Left lung (tissue), 10 donors: ENCODE results near the gene SLC30A2. TPM values are rescaled to one million over a fixed set of nuclear protein-coding genes. Genes with fewer than 3 reads are reported as not detected.
A peak's percentile ranks its signal among the peaks of the same experiment; 100 is the strongest.

Experiments used
- ATAC-seq: fragments of 200-7000 bp; cut with Tn5 transposase; one replicate; pipeline ENCODE4 v1.9.1; 2020; ENCODE audit warnings: moderate library complexity
- DNase-seq, 4 donors: peaks; one replicate each; pipeline ENCODE4 v3.0.0-alpha.2; 2013 to 2020
- H3K27ac ChIP-seq, 2 donors: fragments of 200-600 bp; sonication (generic) in 1 of 2; one replicate each; pipeline versions ENCODE4 v1.5.0 to v1.8.0; 2020 to 2021
- H3K27me3 ChIP-seq, 2 donors: fragments of 200-600 bp; sonication (generic) in 1 of 2; one replicate each; pipeline versions ENCODE4 v1.5.0 to v1.8.0; 2020 to 2021
- H3K36me3 ChIP-seq, 2 donors: fragments of 200-600 bp; sonication (generic) in 1 of 2; one replicate each; pipeline versions ENCODE4 v1.5.0 to v1.8.0; 2020 to 2021
- H3K4me1 ChIP-seq, 2 donors: fragments of 200-600 bp; one replicate each; pipeline ENCODE4 v1.8.0; 2021
- H3K4me3 ChIP-seq, 2 donors: fragments of 200-600 bp; sonication (generic) in 1 of 2; one replicate each; pipeline versions ENCODE4 v1.5.0 to v1.8.0; 2020 to 2021; ENCODE audit warnings: mild to moderate bottlenecking in 1 of 2
- H3K9me3 ChIP-seq, 2 donors: fragments of 200-600 bp; sonication (generic) in 1 of 2; one replicate each; pipeline versions ENCODE4 v1.5.0 to v1.8.0; 2020 to 2021
- CTCF ChIP-seq, 2 donors: fragments of 200-600 bp; sonication (generic) in 1 of 2; IDR thresholded peaks; one replicate each; pipeline versions ENCODE4 v1.5.0 to v1.8.0; 2021; ENCODE audit warnings: antibody characterized with exemption in 2 of 2
- intact Hi-C, 2 donors: fragments of 100-400 bp; cut with DNase I; formaldehyde crosslinking; loops; one replicate each; pipeline versions ENCODE4 v1.11.2 to v1.14.2; 2022
- polyA plus RNA-seq, 6 donors: library from polyadenylated mRNA; unstranded; fragments of 120-200 nt; gene quantifications; one replicate each; pipeline ENCODE4 v1.2.1, GENCODE V29; 2013; ENCODE audit not compliant: insufficient read length in 6 of 6
- total RNA-seq, 2 donors: library from RNA; stranded (reverse); fragmentation: NEBNext Ultra II Directional; extraction: Animal tissue kit (Norgen Biotek cat#: 25700); gene quantifications; one replicate each; pipeline ENCODE4 v1.2.1, GENCODE V29; 2021
- donor health status: DM: no; HTN: yes; CAD: no.
- donor health status: DM: no; HTN: no; CAD: no.

SLC30A2 gene
- total and polyA plus RNA-seq, 8 donors = 0.14 to 0.29 (median 0.27) TPM; not detected in 1

GRCh38 chr1:25989440-25990234 lies 56.3 kb downstream of the SLC30A2 start:
- TF ChIP-seq CTCF (IDR thresholded peaks at IDR 0.05) = no peak
- Histone ChIP-seq H3K4me1 (peaks cover 0 to 30% of the 10 kb centered on the region in 2 donors), H3K4me3 (no peak overlapping the region), H3K27me3 (no peaks in the 10 kb centered on the region), H3K9me3 (no peaks in the 10 kb centered on the region), H3K27ac (no peak overlapping the region), H3K36me3 (peaks cover 0 to 44% of the 10 kb centered on the region in 2 donors)
- DNase-seq (no peak), ATAC-seq (peak; percentile 41)
- intact Hi-C loops = no loop called here

GRCh38 chr1:25987951-25988350 lies 58.0 kb downstream of the SLC30A2 start:
- Histone ChIP-seq H3K9me3 (no peaks in the 10 kb centered on the region), H3K27ac (no peak overlapping the region), H3K4me3 (no peak overlapping the region), H3K36me3 (peaks cover 0 to 59% of the 10 kb centered on the region in 2 donors), H3K4me1 (peaks cover 0 to 30% of the 10 kb centered on the region in 2 donors), H3K27me3 (no peaks in the 10 kb centered on the region)
- ATAC-seq = no peak
- DNase-seq = no peak
- intact Hi-C loops = no loop called here
- TF ChIP-seq CTCF (IDR thresholded peaks at IDR 0.05) = no peak

Other genes starting within 250 kb of the SLC30A2 start
- 10 to 100 TPM; 86.2 to 94.7 TPM for gene SELENON, start 245.9 kb downstream of the SLC30A2 start, total RNA-seq
- 100 to 1,000 TPM in 3 of 6 donors, 10 to 100 TPM in 3; 85.2 to 107 (median 99.1) TPM for gene SELENON, start 245.9 kb downstream of the SLC30A2 start, polyA plus RNA-seq
- 10 to 100 TPM; 44.5 to 45.0 TPM for gene MTFR1L, start 226.2 kb downstream of the SLC30A2 start, total RNA-seq
- 10 to 100 TPM; 68.6 to 88.4 (median 80.0) TPM for gene MTFR1L, start 226.2 kb downstream of the SLC30A2 start, polyA plus RNA-seq
- gene AUNIP, start 186.7 kb downstream of the SLC30A2 start, total RNA-seq = 1 to 10 TPM in 1 of 2 donors, under 1 TPM in 1; 0.97 to 1.2 TPM
- gene AUNIP, start 186.7 kb downstream of the SLC30A2 start, polyA plus RNA-seq = 1 to 10 TPM; 1.8 to 3.1 (median 2.7) TPM
- 10 to 100 TPM; 11.3 to 15.9 TPM for gene PAQR7, start 170.4 kb downstream of the SLC30A2 start, total RNA-seq
- gene PAQR7, start 170.4 kb downstream of the SLC30A2 start, polyA plus RNA-seq = 10 to 100 TPM; 16.3 to 20.2 (median 18.8) TPM
- gene STMN1, start 139.7 kb downstream of the SLC30A2 start, total RNA-seq = 100 to 1,000 TPM in 1 of 2 donors, 10 to 100 TPM in 1; 50.7 to 126 TPM
- 1,000 to 10,000 TPM in 3 of 6 donors, 100 to 1,000 TPM in 3; 824 to 1,392 (median 1,010) TPM for gene STMN1, start 139.7 kb downstream of the SLC30A2 start, polyA plus RNA-seq
- 10 to 100 TPM; 13.6 to 25.2 TPM for gene PAFAH2, start 48.1 kb downstream of the SLC30A2 start, total RNA-seq
- gene PAFAH2, start 48.1 kb downstream of the SLC30A2 start, polyA plus RNA-seq = 10 to 100 TPM; 11.7 to 17.5 (median 12.9) TPM
- 1 to 10 TPM in 1 of 2 donors, under 1 TPM in 1; 0.13 to 1.0 TPM for gene EXTL1, start 24.3 kb downstream of the SLC30A2 start, total RNA-seq
- gene EXTL1, start 24.3 kb downstream of the SLC30A2 start, polyA plus RNA-seq = under 1 TPM; 0.71 to 0.90 (median 0.79) TPM
- under 1 TPM; 0.15 to 0.26 TPM for gene TRIM63, start 21.5 kb upstream of the SLC30A2 start, total RNA-seq
- gene TRIM63, start 21.5 kb upstream of the SLC30A2 start, polyA plus RNA-seq = 1 to 10 TPM in 2 of 6 donors, under 1 TPM in 1, not detected in 3; 0.29 to 1.8 (median 1.2) TPM
- 10 to 100 TPM in 1 of 2 donors, 1 to 10 TPM in 1; 7.0 to 12.7 TPM for gene PDIK1L, start 65.7 kb upstream of the SLC30A2 start, total RNA-seq
- gene PDIK1L, start 65.7 kb upstream of the SLC30A2 start, polyA plus RNA-seq = 10 to 100 TPM; 20.6 to 26.0 (median 23.2) TPM
- gene FAM110D, start 113.0 kb upstream of the SLC30A2 start, total RNA-seq = 1 to 10 TPM; 2.3 to 5.1 TPM
- 1 to 10 TPM; 1.0 to 2.2 (median 1.4) TPM for gene FAM110D, start 113.0 kb upstream of the SLC30A2 start, polyA plus RNA-seq
- not detected for gene C1orf232, start 122.8 kb upstream of the SLC30A2 start, total RNA-seq
- not detected for gene C1orf232, start 122.8 kb upstream of the SLC30A2 start, polyA plus RNA-seq
- 10 to 100 TPM; 23.2 to 32.2 TPM for gene ZNF593, start 123.8 kb upstream of the SLC30A2 start, total RNA-seq
- gene ZNF593, start 123.8 kb upstream of the SLC30A2 start, polyA plus RNA-seq = 10 to 100 TPM in 5 of 6 donors, 1 to 10 TPM in 1; 8.7 to 18.1 (median 13.7) TPM
- gene ZNF593OS, start 125.7 kb upstream of the SLC30A2 start, total RNA-seq = not detected
- 1 to 10 TPM; 1.0 to 3.2 (median 1.2) TPM for gene ZNF593OS, start 125.7 kb upstream of the SLC30A2 start, polyA plus RNA-seq
- gene CNKSR1, start 131.4 kb upstream of the SLC30A2 start, total RNA-seq = 10 to 100 TPM; 17.2 to 32.9 TPM
- 10 to 100 TPM; 15.8 to 25.5 (median 22.5) TPM for gene CNKSR1, start 131.4 kb upstream of the SLC30A2 start, polyA plus RNA-seq
- not detected for gene CATSPER4, start 144.5 kb upstream of the SLC30A2 start, total RNA-seq
- gene CATSPER4, start 144.5 kb upstream of the SLC30A2 start, polyA plus RNA-seq = under 1 TPM in 2 of 6 donors, not detected in 4; 0.11 to 0.13 TPM
- gene CEP85, start 188.1 kb upstream of the SLC30A2 start, total RNA-seq = 10 to 100 TPM; 12.1 to 13.6 TPM
- gene CEP85, start 188.1 kb upstream of the SLC30A2 start, polyA plus RNA-seq = 10 to 100 TPM; 20.8 to 24.8 (median 21.7) TPM
- 100 to 1,000 TPM; 210 to 347 TPM for gene SH3BGRL3, start 234.0 kb upstream of the SLC30A2 start, total RNA-seq
- gene SH3BGRL3, start 234.0 kb upstream of the SLC30A2 start, polyA plus RNA-seq = 100 to 1,000 TPM in 4 of 6 donors, 10 to 100 TPM in 2; 90.4 to 120 (median 106) TPM